Right ventricle myocardium superior (tissue), 1 donor: ENCODE results near the gene USP20. TPM values are rescaled to one million over a fixed set of nuclear protein-coding genes. Genes with fewer than 3 reads are reported as not detected.
A peak's percentile ranks its signal among the peaks of the same experiment; 100 is the strongest.

Source experiments
- ATAC-seq: fragments of 200-7000 bp; cut with Tn5 transposase; one replicate; pipeline ENCODE4 v1.9.1; 2020; ENCODE audit warnings: mild to moderate bottlenecking; ENCODE audit not compliant: poor library complexity
- DNase-seq: peaks from one replicate; pipeline ENCODE4 v3.0.0-alpha.2; 2020
- intact Hi-C: fragments of 100-400 bp; cut with DNase I; formaldehyde crosslinking; loops from one replicate; pipeline ENCODE4 v1.11.2; 2022
- total RNA-seq: library from RNA; stranded (reverse); fragmentation: NEBNext Ultra II Directional; extraction: Animal tissue kit (Norgen Biotek cat#: 25700); gene quantifications from one replicate; pipeline ENCODE4 v1.2.1, GENCODE V29; 2021
- donor health status: DM: no; HTN: yes; CAD: no; lungs with severe emphysema.

USP20 gene
- total RNA-seq, 1 donor from 2014 or later, result 10.4 TPM

DNA sequence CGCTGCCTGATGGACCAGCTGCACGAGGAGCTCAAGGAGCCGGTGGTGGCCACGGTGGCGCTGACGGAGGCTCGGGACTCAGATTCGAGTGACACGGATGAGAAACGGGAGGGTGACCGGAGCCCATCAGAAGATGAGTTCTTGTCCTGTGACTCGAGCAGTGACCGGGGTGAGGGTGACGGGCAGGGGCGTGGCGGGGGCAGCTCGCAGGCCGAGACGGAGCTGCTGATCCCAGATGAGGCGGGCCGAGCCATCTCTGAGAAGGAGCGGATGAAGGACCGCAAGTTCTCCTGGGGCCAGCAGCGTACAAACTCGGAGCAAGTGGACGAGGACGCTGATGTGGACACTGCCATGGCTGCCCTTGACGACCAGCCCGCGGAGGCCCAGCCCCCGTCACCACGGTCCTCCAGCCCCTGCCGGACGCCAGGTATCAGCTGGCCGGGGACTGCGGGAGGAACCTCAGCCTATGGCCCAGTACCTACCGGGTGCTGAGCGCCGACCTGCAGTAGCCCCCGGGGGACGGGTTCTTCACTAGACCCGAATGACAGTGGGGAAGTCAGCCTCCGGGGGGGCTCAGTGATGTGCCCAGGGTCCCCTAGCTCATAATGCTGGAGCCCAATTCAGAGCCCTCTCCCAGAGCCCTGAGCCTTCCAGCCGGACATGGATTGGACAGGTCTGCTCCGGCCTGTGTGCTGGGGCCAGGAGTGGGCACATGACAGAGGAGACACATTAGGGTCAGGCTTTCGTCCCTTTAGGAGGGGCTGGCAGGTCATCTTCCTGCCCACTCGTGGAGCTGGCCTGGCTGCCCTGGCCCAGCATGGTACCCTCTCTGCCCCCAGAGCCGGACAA, 33.0 kb downstream of the USP20 start:
- intact Hi-C loops, result no loop called here
- DNase-seq, result no peak
- ATAC-seq, result no peak

GRCh38 chr9:129868872-129869486, 33.7 kb downstream of the USP20 start:
- DNase-seq (no peak), ATAC-seq (peak; percentile 17)
- intact Hi-C loops, result no loop called here

DNA sequence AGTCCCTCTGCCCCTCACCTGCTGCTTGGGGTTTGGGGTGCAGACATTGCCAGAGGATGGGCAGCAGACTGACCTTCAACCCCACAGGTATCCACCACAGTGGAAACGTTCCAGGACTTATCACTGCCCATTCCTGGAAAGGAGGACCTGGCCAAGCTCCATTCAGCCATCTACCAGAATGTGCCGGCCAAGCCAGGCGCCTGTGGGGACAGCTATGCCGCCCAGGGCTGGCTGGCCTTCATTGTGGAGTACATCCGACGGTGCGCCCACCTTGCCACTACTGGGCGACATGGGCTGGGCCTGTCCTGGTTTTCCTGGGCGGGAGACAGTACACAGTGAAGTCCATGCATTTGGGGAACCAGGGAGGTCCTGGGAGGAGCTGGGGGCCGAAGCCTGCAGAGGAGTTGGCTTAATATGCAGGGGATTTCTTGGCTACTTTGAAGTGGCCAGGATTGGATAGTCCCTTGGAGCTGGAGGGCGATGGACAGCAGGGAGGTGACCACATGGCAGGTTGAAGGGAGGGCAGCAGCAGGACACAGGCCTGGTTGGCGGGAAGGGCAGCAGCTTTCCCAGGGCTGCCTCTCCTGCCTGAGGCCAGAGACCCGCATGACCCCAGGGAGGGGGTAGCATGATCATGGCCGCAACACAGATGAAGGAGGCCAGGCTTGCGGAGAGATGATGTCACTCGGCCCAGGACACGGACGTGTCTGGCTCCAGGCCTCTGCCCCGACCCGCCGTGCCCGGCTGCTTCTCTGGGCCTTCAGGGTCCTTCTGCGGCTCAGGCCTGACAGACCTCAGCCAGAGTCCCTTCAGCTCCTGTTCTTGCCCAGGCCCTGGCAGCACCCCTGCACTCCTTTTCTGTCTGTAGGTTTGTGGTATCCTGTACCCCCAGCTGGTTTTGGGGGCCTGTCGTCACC, 34.6 kb downstream of the USP20 start:
- peak; percentile 16 for ATAC-seq
- no peak for DNase-seq

GRCh38 chr9:129871046-129871445, 35.8 kb downstream of the USP20 start:
- intact Hi-C loops, result no loop called here
- ATAC-seq (no peak), DNase-seq (no peak)

More for the DNA sequence above, 34.6 kb downstream of the USP20 start:
- intact Hi-C loops, result no loop called here

DNA sequence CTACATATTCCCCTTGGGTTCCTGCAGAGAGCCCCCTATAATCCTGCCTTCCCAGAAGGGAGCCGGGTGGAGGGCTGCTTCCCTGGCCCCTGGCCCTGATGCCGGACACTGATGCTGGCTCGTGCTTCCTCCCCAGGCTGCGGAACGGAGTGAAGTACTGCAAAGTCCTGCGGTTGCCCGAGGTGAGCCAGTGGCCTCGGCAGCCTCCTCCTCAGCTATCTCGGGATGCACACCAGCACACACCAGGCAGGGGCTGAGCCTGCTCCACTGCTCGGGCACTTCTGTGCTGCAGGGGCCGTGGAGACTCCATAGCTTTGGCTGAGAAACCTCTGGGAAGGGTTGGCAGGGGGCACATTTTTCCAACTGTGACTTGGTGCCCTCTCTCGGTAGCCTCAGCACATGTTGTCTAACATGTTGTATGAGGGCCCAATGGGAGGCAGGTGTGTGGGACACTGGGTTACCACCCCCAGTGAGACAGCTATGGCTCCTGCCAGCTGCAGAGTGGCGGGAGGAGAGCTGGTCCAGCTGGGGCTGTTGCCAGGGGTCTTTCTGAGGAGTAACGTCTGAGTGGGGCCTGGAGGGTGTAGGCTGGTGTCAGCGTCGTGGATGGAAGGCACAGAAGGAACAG, 38.4 kb downstream of the USP20 start:
- ATAC-seq, result no peak
- intact Hi-C loops, result no loop called here
- no peak for DNase-seq

DNA sequence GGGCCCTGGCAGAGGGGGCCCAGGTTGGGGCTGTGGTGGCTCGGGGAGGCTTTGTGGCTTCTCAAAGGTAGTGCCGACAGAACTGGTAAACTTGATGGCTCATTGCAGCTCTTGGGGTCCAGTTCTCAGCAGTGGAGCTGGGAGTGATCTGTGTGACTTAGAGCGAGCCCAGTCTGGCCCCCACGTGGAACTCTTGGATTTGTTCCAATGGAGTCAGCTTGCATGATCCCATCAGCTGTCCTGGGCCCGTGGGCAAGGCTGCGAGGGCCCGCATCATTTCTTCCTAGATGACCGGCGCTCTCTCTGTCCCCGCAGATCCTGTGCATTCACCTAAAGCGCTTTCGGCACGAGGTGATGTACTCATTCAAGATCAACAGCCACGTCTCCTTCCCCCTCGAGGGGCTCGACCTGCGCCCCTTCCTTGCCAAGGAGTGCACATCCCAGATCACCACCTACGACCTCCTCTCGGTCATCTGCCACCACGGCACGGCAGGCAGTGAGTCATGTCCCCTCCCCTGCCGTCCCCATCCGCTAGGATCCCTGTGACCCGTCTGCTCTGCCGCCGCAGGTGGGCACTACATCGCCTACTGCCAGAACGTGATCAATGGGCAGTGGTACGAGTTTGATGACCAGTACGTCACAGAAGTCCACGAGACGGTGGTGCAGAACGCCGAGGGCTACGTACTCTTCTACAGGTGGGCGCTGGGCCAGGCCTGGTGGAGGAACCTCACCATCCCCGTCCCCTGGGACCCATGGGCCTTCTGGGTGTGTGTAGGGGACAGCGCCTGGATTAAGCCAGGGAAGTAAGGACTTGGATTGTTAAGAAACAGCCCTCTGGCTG, 39.2 kb downstream of the USP20 start:
- DNase-seq (no peak), ATAC-seq (no peak)
- intact Hi-C loops, result no loop called here

- intact Hi-C loops, result no loop called here
- ATAC-seq (no peak), DNase-seq (no peak)
Measured at GRCh38 chr9:129875181-129875611, 39.9 kb downstream of the USP20 start.

DNA sequence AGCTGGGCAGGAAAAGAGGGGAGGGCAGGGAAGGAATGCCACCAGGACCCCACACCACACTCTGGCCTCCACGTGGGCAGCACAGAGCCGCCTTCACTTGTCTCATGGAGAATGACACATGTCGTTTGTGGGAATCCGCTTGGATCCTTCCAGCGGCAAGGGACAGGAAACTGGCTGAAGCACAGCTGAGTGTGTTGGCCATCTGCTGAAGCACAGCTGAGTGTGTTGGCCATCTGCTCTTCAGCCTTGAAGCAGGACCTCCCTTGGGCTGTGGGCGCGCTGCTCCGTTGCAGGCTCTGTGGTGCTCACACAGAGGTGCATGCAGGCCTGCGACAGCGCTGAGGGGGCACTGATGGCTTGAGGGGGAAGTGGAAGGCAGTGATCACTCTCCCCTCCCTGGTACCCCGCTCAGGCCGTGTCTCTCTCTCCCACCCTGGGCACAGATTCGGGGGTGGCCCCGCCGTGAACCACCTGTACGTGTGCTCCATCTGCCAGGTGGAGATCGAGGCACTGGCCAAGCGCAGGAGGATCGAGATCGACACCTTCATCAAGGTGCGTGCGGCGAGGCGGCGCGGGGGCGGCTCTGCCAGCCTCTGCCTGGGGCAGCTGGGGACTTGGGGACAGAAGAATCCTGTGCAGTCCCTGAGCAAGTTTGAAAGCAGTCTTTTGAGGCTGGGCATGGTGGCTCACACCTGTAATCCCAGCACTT, 40.6 kb downstream of the USP20 start:
- intact Hi-C loops, result no loop called here
- ATAC-seq, result no peak
- DNase-seq, result no peak

DNA sequence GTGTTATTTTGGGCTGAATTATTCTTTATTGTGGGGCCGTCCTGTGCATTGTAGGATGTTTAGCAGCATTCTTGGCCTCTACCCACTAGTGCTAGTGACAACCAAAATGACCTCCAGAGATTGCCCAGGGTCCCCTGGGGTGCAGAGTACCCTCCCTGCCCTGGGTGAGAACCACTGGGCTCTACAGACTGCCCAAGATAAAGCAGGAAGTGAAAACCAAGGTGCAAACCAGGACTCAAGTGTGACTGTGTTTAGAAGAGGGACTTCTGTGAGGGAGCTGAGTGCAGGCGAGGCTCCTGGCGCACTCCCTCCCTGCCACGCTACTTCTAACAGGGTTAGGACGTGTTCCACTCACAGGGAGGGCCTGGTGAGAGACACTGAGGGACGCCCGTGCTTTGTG, 41.6 kb downstream of the USP20 start:
- ATAC-seq (no peak), DNase-seq (no peak)
- intact Hi-C loops, result no loop called here

DNA sequence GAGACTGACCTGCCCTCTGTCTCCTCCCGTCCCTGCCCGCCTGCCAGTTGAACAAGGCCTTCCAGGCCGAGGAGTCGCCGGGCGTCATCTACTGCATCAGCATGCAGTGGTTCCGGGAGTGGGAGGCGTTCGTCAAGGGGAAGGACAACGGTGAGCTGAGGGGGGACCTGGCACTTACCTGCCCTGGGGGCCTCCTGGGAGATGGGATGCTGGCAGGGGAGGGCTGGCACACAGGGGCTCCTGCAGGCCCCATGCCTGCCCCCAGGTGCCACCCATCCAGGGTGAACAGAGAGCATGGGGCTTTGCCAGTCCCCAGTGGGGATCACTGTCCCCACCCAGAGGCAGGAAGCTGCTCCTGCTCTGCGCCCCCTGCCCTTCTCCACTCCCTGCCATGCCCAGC, 43.0 kb downstream of the USP20 start:
- intact Hi-C loops, result no loop called here
- DNase-seq (no peak), ATAC-seq (no peak)

DNA sequence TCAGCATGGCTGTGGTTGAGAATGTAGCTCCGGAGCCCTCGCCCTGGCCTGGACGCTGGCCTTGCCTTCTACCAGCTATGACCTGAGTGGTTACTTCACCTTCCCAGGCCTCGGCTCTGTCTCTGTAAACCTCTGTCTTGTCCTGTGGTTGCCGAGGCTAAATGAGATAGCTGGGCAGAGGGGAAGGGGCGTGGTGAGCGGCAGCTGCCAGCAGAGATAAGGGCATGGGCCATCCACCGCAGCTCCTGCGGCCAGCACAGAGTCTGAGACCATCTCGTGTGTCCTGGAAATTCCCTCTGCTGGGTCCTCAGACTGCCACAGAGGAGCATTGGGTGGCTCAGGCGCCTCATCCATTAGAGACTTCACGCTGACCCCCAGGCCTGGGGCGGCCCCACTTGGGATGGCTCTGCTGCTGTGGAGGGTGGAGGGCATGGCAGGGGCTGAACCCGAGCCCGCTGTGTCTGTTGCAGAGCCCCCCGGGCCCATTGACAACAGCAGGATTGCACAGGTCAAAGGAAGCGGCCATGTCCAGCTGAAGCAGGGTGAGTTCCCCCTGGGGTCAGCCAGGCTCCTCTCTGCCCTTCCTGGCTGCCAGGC, 43.9 kb downstream of the USP20 start:
- ATAC-seq (no peak), DNase-seq (no peak)
- intact Hi-C loops, result no loop called here

GRCh38 chr9:129879991-129880653, 44.9 kb downstream of the USP20 start:
- DNase-seq, result no peak
- ATAC-seq, result no peak
- intact Hi-C loops, result loop anchor here (10.0 kb wide), 1 partner anchor 215 kb away; no protein-coding TSS in a partner anchor

GRCh38 chr9:129880654-129881546, 45.6 kb downstream of the USP20 start:
- intact Hi-C loops, result loop anchor here (10.0 kb wide), 1 partner anchor 214 kb away; no protein-coding TSS in a partner anchor
- ATAC-seq, result no peak
- DNase-seq, result no peak

DNA sequence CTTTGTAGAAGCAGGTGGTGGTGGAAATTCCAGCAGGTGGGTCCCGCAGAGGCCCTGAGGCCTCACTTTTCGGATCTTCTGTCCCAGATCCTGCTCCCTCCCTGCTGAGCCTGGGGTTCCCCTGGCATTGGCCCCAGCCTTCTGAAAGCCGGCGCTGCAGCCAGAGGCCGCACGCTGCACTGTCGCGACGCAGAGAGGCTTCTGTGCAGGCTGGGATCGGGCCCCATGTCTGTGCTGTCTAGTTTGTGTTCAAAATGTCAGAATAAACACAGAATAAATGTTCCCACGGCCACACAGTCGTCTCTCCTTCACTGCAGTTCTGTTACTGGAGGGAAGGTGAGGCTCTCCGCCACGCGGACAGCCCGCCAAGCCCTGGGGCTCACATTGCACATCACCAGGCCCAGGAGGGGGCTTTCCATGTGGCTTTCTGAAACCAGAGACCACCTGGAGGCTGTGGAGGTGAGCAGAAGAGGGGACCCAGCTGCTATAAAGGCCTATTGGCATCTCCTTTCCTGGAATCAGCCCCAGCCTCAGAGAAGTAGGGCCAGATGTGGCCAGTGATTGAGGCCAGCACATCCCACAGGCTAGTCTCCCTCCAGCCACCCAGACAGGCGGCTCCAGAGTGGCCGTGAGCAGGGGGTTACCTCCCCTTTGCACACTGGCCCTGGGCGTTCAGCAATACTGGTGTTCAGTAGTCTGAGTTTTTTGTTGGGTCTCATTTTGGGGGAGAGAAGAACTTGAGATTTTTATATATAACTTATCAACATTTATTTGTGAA, 46.5 kb downstream of the USP20 start:
- intact Hi-C loops, result loop anchor here (10.0 kb wide), 1 partner anchor 213 kb away; no protein-coding TSS in a partner anchor
- DNase-seq (no peak), ATAC-seq (no peak)
